ENCODE results near the gene ENDOU. TPM values are rescaled to one million over a fixed set of nuclear protein-coding genes. Genes with fewer than 3 reads are reported as not detected.

ENDOU gene, protein sequence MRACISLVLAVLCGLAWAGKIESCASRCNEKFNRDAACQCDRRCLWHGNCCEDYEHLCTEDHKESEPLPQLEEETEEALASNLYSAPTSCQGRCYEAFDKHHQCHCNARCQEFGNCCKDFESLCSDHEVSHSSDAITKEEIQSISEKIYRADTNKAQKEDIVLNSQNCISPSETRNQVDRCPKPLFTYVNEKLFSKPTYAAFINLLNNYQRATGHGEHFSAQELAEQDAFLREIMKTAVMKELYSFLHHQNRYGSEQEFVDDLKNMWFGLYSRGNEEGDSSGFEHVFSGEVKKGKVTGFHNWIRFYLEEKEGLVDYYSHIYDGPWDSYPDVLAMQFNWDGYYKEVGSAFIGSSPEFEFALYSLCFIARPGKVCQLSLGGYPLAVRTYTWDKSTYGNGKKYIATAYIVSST
- not detected in 2 replicates for total RNA-seq

DNA sequence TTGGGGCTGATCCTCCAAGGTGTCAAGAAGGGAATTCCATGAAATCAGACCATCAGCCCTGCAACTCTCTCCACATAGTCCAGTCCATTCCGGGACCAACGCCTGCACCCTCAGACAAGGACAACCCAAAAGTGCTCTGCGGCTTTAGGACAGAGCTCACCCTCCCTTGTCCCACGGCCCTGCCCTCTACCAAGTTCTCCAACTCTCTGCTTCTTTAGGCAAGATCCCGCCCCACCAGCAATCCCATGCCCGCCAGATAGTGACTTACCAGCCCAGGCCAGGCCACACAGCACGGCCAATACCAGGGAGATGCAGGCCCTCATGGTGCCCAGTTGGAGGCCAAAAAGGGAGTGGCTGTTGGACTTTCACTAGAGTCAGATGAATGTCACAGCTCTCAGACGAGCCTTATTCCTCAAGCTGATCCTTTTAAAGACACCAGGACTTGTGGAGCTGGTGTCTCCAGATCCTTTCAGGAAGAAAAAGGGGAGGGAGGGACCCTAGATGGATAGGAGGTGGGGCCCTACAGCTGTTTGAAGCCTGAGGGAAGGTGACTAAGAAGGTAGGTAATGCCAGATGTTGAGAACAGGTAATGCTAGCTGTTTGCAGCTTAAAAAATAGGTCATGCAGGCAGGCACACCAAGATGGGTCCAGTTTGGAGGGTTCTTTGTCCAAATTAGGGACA, at the start of gene ENDOU:
Gene ENDOU, minus strand, starts transcription at position 400 of the 682 bp plus-strand sequence. Its CDS starts 77 bp downstream, at position 323.

DNA sequence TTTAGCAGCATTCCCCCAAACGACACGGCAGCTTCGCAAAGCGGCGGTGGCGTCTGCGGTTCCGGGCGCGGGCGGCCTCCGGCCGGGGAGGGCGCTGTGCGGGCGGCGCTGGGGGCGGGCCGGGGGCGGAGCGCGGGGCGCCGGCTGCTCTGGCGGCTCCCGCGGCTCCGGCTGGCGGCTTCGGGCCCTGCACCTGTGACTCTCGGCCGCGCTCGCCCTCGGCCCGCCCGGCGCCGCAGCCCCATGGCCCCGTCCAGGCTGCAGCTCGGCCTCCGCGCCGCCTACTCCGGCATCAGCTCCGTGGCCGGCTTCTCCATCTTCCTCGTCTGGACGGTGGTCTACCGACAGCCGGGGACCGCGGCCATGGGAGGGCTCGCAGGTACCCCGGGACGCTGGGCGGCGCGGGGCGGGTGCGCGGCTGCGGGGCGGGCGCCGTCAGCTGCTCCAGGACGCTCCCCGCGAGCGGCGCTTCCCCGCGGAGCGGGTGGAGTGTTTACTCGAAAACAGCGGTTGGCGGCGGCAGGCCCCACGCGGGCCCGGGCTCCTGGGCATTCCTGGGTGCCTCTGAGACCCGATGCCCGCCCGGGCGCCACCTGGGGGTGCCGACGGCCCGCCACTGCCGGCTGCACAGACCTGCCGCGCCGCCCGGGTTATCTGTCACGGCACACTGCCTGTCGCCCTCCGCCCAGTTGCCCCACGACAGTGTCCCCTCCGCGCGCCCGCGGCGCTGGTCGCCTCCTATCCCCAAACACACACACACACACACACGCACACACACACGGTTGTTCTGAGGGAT, 48.0 kb upstream of the ENDOU start, which contains the start of gene SLC48A1:
Gene SLC48A1, plus strand, starts transcription at position 177 of the 796 bp plus-strand sequence. Its CDS starts 67 bp downstream, at position 244.

DNA sequence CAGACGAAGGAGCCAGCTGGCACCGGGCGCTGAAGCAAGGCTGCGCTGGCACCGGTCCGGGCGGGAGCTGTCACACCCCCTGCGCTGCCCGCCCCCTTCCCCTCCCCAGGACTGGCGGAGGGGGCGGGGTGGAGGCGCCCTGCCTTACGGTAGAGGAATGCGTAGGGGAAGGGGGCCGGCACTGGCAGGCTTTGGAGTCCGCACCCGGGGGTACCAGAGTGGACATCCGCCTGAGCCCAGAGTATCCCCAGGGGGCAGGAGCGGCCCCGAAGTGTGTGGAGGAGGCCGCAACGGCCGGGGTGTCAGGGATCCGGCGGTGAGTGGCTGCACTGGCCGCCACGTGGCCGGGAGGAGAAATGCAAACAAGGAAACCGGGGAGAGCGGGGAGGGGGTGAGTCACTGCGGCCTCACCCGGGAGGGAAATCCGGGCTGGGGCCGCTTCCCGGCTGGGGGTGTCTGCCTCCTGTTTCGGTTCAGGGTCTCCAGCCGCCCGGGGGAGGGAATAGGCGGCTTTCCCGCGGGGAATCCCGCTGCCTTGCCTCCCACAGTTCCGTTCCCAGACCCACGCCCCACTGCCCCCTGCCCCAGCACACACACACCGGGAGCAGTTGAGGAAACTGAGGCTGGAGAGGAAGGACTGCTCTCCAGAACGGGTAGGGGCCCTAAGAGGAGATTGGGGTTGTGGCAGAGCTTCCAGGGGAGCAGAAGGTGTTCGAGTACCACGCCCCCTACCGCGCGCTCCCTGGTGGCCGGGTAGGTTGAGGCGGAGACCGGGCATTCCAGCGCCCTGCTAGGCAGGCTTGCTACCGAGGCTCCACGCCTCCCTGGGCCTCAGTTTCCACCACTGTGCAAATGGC, 33.8 kb upstream of the ENDOU start, which contains the start of gene RAPGEF3:
Gene RAPGEF3, minus strand, starts transcription at position 47 of the 857 bp plus-strand sequence. CDS start 324 bp downstream, outside the sequence.

DNA sequence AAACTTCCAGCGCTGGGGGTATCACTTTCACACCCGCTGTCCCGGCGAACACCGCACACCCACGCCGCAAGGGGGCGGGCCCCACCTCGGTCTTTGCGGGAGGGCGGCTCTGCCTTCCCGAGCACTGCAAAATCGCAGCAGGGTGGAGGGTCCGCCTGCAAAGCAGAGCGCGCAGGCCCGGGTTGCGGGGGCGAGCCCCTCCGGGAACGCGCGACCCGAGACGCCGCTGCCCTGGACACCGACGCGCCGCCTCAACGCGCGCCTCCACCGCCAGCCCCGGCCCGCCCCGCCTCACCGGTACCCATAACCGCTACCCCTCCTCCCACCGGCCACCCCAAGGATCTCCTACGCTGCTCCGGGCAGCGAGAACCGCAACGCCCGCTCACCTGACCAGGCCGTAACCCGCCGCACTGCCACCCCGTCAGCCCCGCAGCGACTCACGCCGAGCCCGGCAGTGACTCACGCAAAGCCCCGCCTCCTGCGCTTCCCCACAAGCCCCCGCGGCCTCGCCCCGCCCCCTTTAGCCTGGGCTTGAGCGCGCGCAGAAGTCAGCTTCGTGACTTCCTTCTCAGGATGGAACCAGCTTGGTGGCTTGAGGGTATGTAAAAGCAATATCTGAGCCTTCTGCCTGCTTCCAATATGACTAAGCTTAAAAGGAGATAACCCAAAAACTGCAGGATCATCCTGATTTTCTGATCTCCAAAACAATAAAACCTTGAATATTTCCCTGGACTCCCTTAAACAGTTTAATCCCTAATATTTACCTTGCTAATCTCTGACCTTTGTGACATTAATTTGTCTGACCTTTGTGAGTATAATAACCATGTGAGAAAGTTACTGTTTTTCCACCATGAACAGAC, 19.5 kb downstream of the ENDOU start, which contains the start of gene RPAP3:
Gene RPAP3, minus strand, starts transcription at position 465 of the 860 bp plus-strand sequence. CDS start 3,190 bp downstream, outside the sequence.

Other genes with a start within 250 kb of the ENDOU start
- gene RPAP3, start 19.5 kb downstream of the ENDOU start, total RNA-seq, result 11.0 and 14.0 TPM in 2 replicates
- gene RAPGEF3, start 33.4 kb upstream of the ENDOU start, total RNA-seq, result 17.2 and 29.5 TPM in 2 replicates
- gene SLC48A1, start 47.7 kb upstream of the ENDOU start, total RNA-seq, result 9.4 and 12.8 TPM in 2 replicates
- gene HDAC7, start 94.4 kb upstream of the ENDOU start, total RNA-seq, result 36.1 and 37.8 TPM in 2 replicates
- gene VDR, start 179.5 kb upstream of the ENDOU start, total RNA-seq, result under 0.01 and 0.30 TPM in 2 replicates
- gene TMEM106C, start 238.1 kb upstream of the ENDOU start, total RNA-seq, result 94.5 and 164 TPM in 2 replicates